ENCODE data around the gene CBR1. TPM values are rescaled to one million over a fixed set of nuclear protein-coding genes. Genes with fewer than 3 reads are reported as not detected.
"Not testable (repeated sequence)": the region's sequence is repeated elsewhere in the genome, so short reads cannot be mapped to it uniquely, and the experiment has no call there.

Gene CBR1
- total and polyA plus RNA-seq, 2 donors (not counting 3 experiments of a cell fraction or from before 2014, with no cell fraction given): 41.3 to 124 TPM

- Histone ChIP-seq H3K9ac (replicated peaks; ENCODE audit: extremely low read depth, insufficient read depth, low read length) (no peak overlapping the region), H3K4me2 (ENCODE audit: insufficient read depth, low read length) (no peak overlapping the region), H3K4me3 (replicated peaks in 1 of 3; ENCODE audit: insufficient read depth in 1 of 3, low read depth in 1 of 3, low read length in 3 of 3) (no peak overlapping the region), H3K9me1 (replicated peaks; ENCODE audit: control insufficient read depth, extremely low read depth, insufficient read depth, low read length) (no peaks in the 10 kb centered on the region), H2AFZ (ENCODE audit: low read depth, low read length) (no peak overlapping the region), H3K4me1 (ENCODE audit: control insufficient read depth, extremely low read depth, insufficient read depth, low read length) (peaks cover 3% of the 10 kb centered on the region), H3K27ac (ENCODE audit: insufficient read depth, low read depth, low read length) (no peak overlapping the region), H3K36me3 (ENCODE audit: control insufficient read depth in 2 of 2, extremely low read depth in 1 of 2, insufficient read depth in 2 of 2, low read length in 2 of 2) (no peaks in the 10 kb centered on the region), H4K20me1 (replicated peaks; ENCODE audit: control insufficient read depth, extremely low read depth, insufficient read depth, low read length) (no peaks in the 10 kb centered on the region), H3K79me2 (ENCODE audit: control insufficient read depth, insufficient read depth, low read length) (no peaks in the 10 kb centered on the region), H3K9me3 (replicated peaks; ENCODE audit: control insufficient read depth, insufficient read depth, low read length) (peaks cover under 1% of the 10 kb centered on the region), H3K27me3 (ENCODE audit: control insufficient read depth in 2 of 2, insufficient read depth in 2 of 2, low read length in 2 of 2) (peaks cover 16 to 21% of the 10 kb centered on the region in 2 experiments)
- dilution Hi-C loops (cut with MboI; ENCODE audit: extremely low pct_ligation_motif_present, low sequenced_read_pairs) (no loop called here), intact Hi-C loops (cut with micrococcal nuclease) (no loop called here)
- ChIA-PET POLR2A (no interaction called here), CTCF (no interaction called here)
- no peak for TF ChIP-seq GATA2 (IDR thresholded peaks at IDR 0.05; ENCODE audit: insufficient read depth, insufficient read length, low read depth, low read length)
- no peak for TF ChIP-seq MYC (IDR thresholded peaks at IDR 0.05; ENCODE audit: low read depth, low read length)
- TF ChIP-seq EZH2 (IDR thresholded peaks at IDR 0.05; ENCODE audit: borderline replicate concordance, low read depth, low read length, severe bottlenecking): no peak
- no peak for TF ChIP-seq POLR2A (IDR thresholded peaks at IDR 0.05; ENCODE audit: low read depth, low read length)
- no peak for TF ChIP-seq JUN (IDR thresholded peaks at IDR 0.05; ENCODE audit: borderline replicate concordance, insufficient read depth, insufficient read length, low read depth)
- TF ChIP-seq FOS (IDR thresholded peaks at IDR 0.05; ENCODE audit: borderline replicate concordance, insufficient read depth, low read length): no peak
- TF ChIP-seq CTCF (IDR thresholded peaks at IDR 0.05; ENCODE audit: extremely low read depth in 1 of 2, insufficient read depth in 1 of 2, low read depth in 1 of 2, low read length in 2 of 2): no peak
- TF ChIP-seq MAX (IDR thresholded peaks at IDR 0.05; ENCODE audit: insufficient read depth, insufficient read length): no peak
- TF ChIP-seq POLR2AphosphoS5 (IDR thresholded peaks at IDR 0.05; ENCODE audit: insufficient read depth, low read depth, low read length): no peak
- DNase-seq (ENCODE audit: low read depth, low spot score) (no peak), FAIRE-seq (no peak)
- BruUV-seq (replicated peaks): no TSS peak
These were observed 29.2 kb downstream of the CBR1 start for GRCh38 chr21:36099000-36099399.

- FAIRE-seq; BruUV-seq (replicated peaks); H3K36me3 ChIP-seq (ENCODE audit: control insufficient read depth in 2 of 2, extremely low read depth in 1 of 2, insufficient read depth in 2 of 2, low read length in 2 of 2); H3K27ac ChIP-seq (ENCODE audit: insufficient read depth, low read depth, low read length); H3K79me2 ChIP-seq (ENCODE audit: control insufficient read depth, insufficient read depth, low read length); H3K9ac ChIP-seq (replicated peaks; ENCODE audit: extremely low read depth, insufficient read depth, low read length); H3K4me1 ChIP-seq (ENCODE audit: control insufficient read depth, extremely low read depth, insufficient read depth, low read length); H3K9me1 ChIP-seq (replicated peaks; ENCODE audit: control insufficient read depth, extremely low read depth, insufficient read depth, low read length); H3K9me3 ChIP-seq (replicated peaks; ENCODE audit: control insufficient read depth, insufficient read depth, low read length); POLR2A ChIA-PET; H2AFZ ChIP-seq (ENCODE audit: low read depth, low read length); CTCF ChIA-PET; intact Hi-C loops (cut with micrococcal nuclease); DNase-seq (ENCODE audit: low read depth, low spot score); H3K4me2 ChIP-seq (ENCODE audit: insufficient read depth, low read length); dilution Hi-C loops (cut with MboI; ENCODE audit: extremely low pct_ligation_motif_present, low sequenced_read_pairs); H3K4me3 ChIP-seq (replicated peaks in 1 of 3; ENCODE audit: insufficient read depth in 1 of 3, low read depth in 1 of 3, low read length in 3 of 3); H4K20me1 ChIP-seq (replicated peaks; ENCODE audit: control insufficient read depth, extremely low read depth, insufficient read depth, low read length): not testable (repeated sequence)
- peaks cover 20 to 22% of the 10 kb centered on the region in 2 experiments for H3K27me3 ChIP-seq (ENCODE audit: control insufficient read depth in 2 of 2, insufficient read depth in 2 of 2, low read length in 2 of 2)
These were observed 29.9 kb downstream of the CBR1 start for GRCh38 chr21:36099695-36100211.

Measured in endothelial cell of umbilical vein (primary cell).